Astrocyte (in vitro differentiated cells and primary cell): Measurements from ENCODE around the gene AKNAD1. TPM values are rescaled to one million over a fixed set of nuclear protein-coding genes. Genes with fewer than 3 reads are reported as not detected.

ENCODE experiments used
- DNase-seq: peaks from one replicate; pipeline ENCODE4 v3.0.0-alpha.2; 2010; ENCODE audit warnings: low read depth
- FAIRE-seq: peaks from 2 replicates; lab custom pipeline; 2011; peaks lifted over from hg19 to GRCh38; lab: Jason Lieb, UNC
- H2AFZ ChIP-seq: 2 replicates; pipeline ENCODE4 v1.6.0; 2012; ENCODE audit warnings: low read depth, low read length, inconsistent platforms
- H3K27ac ChIP-seq: 2 replicates; pipeline ENCODE4 v1.5.1; 2011; ENCODE audit warnings: low read depth, low read length, inconsistent platforms
- H3K27me3 ChIP-seq: 2 replicates; pipeline ENCODE4 v1.6.0; 2011; ENCODE audit warnings: low read length, inconsistent platforms; ENCODE audit not compliant: insufficient read depth
- H3K36me3 ChIP-seq: 2 replicates; pipeline ENCODE4 v1.5.1; 2011; ENCODE audit warnings: low read length, inconsistent platforms; ENCODE audit not compliant: insufficient read depth
- H3K4me1 ChIP-seq: 2 replicates; pipeline ENCODE4 v1.5.1; 2011; ENCODE audit warnings: low read length, inconsistent platforms; ENCODE audit not compliant: insufficient read depth
- H3K4me2 ChIP-seq: 2 replicates; pipeline ENCODE4 v1.6.0; 2012; ENCODE audit warnings: low read length, inconsistent platforms
- H3K4me3 ChIP-seq: 2 replicates; pipeline ENCODE4 v1.5.1; 2011; ENCODE audit warnings: low read depth, mild to moderate bottlenecking, low read length, inconsistent platforms; ENCODE audit not compliant: insufficient read depth
- H3K79me2 ChIP-seq: 2 replicates; pipeline ENCODE4 v1.6.0; 2012; ENCODE audit warnings: mild to moderate bottlenecking, low read length, inconsistent platforms; ENCODE audit not compliant: insufficient read depth
- H3K9ac ChIP-seq: 2 replicates; pipeline ENCODE4 v1.6.0; 2012; ENCODE audit warnings: mild to moderate bottlenecking, low read length, inconsistent platforms
- H3K9me3 ChIP-seq: 2 replicates; pipeline ENCODE4 v1.5.1; 2012; ENCODE audit warnings: low read depth, mild to moderate bottlenecking, low read length, inconsistent platforms; ENCODE audit not compliant: insufficient read depth
- H4K20me1 ChIP-seq: 2 replicates; pipeline ENCODE4 v1.6.0; 2012; ENCODE audit warnings: low read length, inconsistent platforms; ENCODE audit not compliant: insufficient read depth
- H3K27ac Mint-ChIP-seq: one replicate; pipeline ENCODE4 v1.8.0; 2021; ENCODE audit warnings: mild to moderate bottlenecking, mixed read lengths; ENCODE audit not compliant: unreplicated experiment
- H3K27me3 Mint-ChIP-seq: one replicate; pipeline ENCODE4 v1.8.0; 2021; ENCODE audit warnings: low read depth, mixed read lengths; ENCODE audit not compliant: unreplicated experiment
- H3K36me3 Mint-ChIP-seq: one replicate; pipeline ENCODE4 v1.8.0; 2021; ENCODE audit warnings: low read depth, mixed read lengths; ENCODE audit not compliant: unreplicated experiment
- H3K4me1 Mint-ChIP-seq: one replicate; pipeline ENCODE4 v1.8.0; 2021; ENCODE audit warnings: low read depth, mixed read lengths; ENCODE audit not compliant: unreplicated experiment
- H3K4me3 Mint-ChIP-seq: one replicate; pipeline ENCODE4 v1.8.0; 2021; ENCODE audit warnings: mild to moderate bottlenecking, moderate library complexity, mixed read lengths; ENCODE audit not compliant: unreplicated experiment
- H3K9me3 Mint-ChIP-seq: one replicate; pipeline ENCODE4 v1.8.0; 2021; ENCODE audit warnings: mild to moderate bottlenecking, mixed read lengths; ENCODE audit not compliant: unreplicated experiment
- CTCF ChIP-seq: IDR thresholded peaks from 2 replicates; pipeline ENCODE4 v1.5.1; 2011; ENCODE audit warnings: low read depth, mild to moderate bottlenecking, inconsistent platforms, low read length, moderate library complexity; ENCODE audit not compliant: insufficient read depth
- EZH2 ChIP-seq: IDR thresholded peaks from 2 replicates; pipeline ENCODE4 v1.6.1; 2012; ENCODE audit warnings: mild to moderate bottlenecking, low read length, inconsistent platforms; ENCODE audit not compliant: insufficient read depth
- total RNA-seq: library from RNA; stranded (reverse); gene quantifications from 2 replicates; pipeline ENCODE4 v1.2.1, GENCODE V29; 2021

Gene AKNAD1
- total RNA-seq, 1 donor from 2014 or later, result not detected

- no peaks in the 10 kb centered on the region for H3K9me3 ChIP-seq
- Mint-ChIP-seq H3K27ac (no peak overlapping the region), H3K4me1 (no peaks in the 10 kb centered on the region), H3K9me3 (no peaks in the 10 kb centered on the region), H3K36me3 (no peaks in the 10 kb centered on the region), H3K4me3 (no peak overlapping the region), H3K27me3 (no peaks in the 10 kb centered on the region)
- no peaks in the 10 kb centered on the region for H3K79me2 ChIP-seq
- TF ChIP-seq EZH2, result no peak
- H3K4me2 ChIP-seq, result no peak overlapping the region
- H4K20me1 ChIP-seq, result no peaks in the 10 kb centered on the region
- H3K27ac ChIP-seq, result no peak overlapping the region
- DNase-seq (no peak), FAIRE-seq (no peak)
- no peaks in the 10 kb centered on the region for H3K4me1 ChIP-seq
- no peak overlapping the region for H3K4me3 ChIP-seq
- no peaks in the 10 kb centered on the region for H3K27me3 ChIP-seq
- H2AFZ ChIP-seq, result no peak overlapping the region
- no peaks in the 10 kb centered on the region for H3K36me3 ChIP-seq
- H3K9ac ChIP-seq, result no peak overlapping the region
These were observed 1.5 kb upstream of the AKNAD1 start for GRCh38 chr1:108858230-108858950.

GRCh38 chr1:108854221-108855019 lies 2.5 kb downstream of the AKNAD1 start:
- H3K9me3 ChIP-seq, result no peaks in the 10 kb centered on the region
- H3K36me3 Mint-ChIP-seq, result no peaks in the 10 kb centered on the region
- DNase-seq, result no peak
- H3K4me3 Mint-ChIP-seq, result no peak overlapping the region
- no peak overlapping the region for H3K4me3 ChIP-seq
- H3K27ac Mint-ChIP-seq, result no peak overlapping the region
- H3K4me2 ChIP-seq, result no peak overlapping the region
- H3K9me3 Mint-ChIP-seq, result no peaks in the 10 kb centered on the region
- H3K9ac ChIP-seq, result no peak overlapping the region
- H3K27ac ChIP-seq, result no peak overlapping the region
- FAIRE-seq, result no peak
- no peaks in the 10 kb centered on the region for H3K36me3 ChIP-seq
- no peaks in the 10 kb centered on the region for H3K27me3 ChIP-seq
- H4K20me1 ChIP-seq, result no peaks in the 10 kb centered on the region
- TF ChIP-seq CTCF (no peak), EZH2 (no peak)
- no peaks in the 10 kb centered on the region for H3K79me2 ChIP-seq
- H3K27me3 Mint-ChIP-seq, result peaks cover 21% of the 10 kb centered on the region
- no peak overlapping the region for H2AFZ ChIP-seq
- H3K4me1 Mint-ChIP-seq, result no peaks in the 10 kb centered on the region
- no peaks in the 10 kb centered on the region for H3K4me1 ChIP-seq

GRCh38 chr1:108852221-108852975 lies 4.5 kb downstream of the AKNAD1 start:
- Mint-ChIP-seq H3K27ac (no peak overlapping the region), H3K36me3 (no peaks in the 10 kb centered on the region), H3K4me1 (no peaks in the 10 kb centered on the region), H3K9me3 (no peaks in the 10 kb centered on the region), H3K4me3 (no peak overlapping the region), H3K27me3 (peaks cover 26% of the 10 kb centered on the region)
- Histone ChIP-seq H3K9me3 (no peaks in the 10 kb centered on the region), H3K9ac (no peak overlapping the region), H3K4me2 (no peak overlapping the region), H2AFZ (no peak overlapping the region), H3K79me2 (no peaks in the 10 kb centered on the region), H3K27me3 (no peaks in the 10 kb centered on the region), H3K4me3 (no peak overlapping the region), H3K4me1 (no peaks in the 10 kb centered on the region), H3K27ac (no peak overlapping the region), H4K20me1 (no peaks in the 10 kb centered on the region), H3K36me3 (no peaks in the 10 kb centered on the region)
- no peak for TF ChIP-seq EZH2
- TF ChIP-seq CTCF, result no peak
- DNase-seq (no peak), FAIRE-seq (no peak)
